Fibroblast of lung (primary cell): ENCODE data around the gene LEUTX. TPM values are rescaled to one million over a fixed set of nuclear protein-coding genes. Genes with fewer than 3 reads are reported as not detected.
"Not testable (repeated sequence)": the region's sequence is repeated elsewhere in the genome, so short reads cannot be mapped to it uniquely, and the experiment has no call there.

Source experiments
- DNase-seq, 2 donors: peaks; one replicate each; pipeline versions ENCODE4 v3.0.0 to v3.0.0-alpha.2; 2010; ENCODE audit warnings: low read depth in 2 of 2
- H2AFZ ChIP-seq: 2 replicates; pipeline ENCODE4 v1.5.1; 2012; ENCODE audit warnings: low read length, control low read depth, inconsistent platforms
- H3K27ac ChIP-seq: 2 replicates; pipeline ENCODE4 v1.5.1; 2011; ENCODE audit warnings: low read length, control low read depth; ENCODE audit not compliant: insufficient read depth
- H3K27me3 ChIP-seq: 2 replicates; pipeline ENCODE4 v1.5.1; 2011; ENCODE audit warnings: mild to moderate bottlenecking, low read length; ENCODE audit not compliant: control insufficient read depth, insufficient read depth
- H3K36me3 ChIP-seq: 2 replicates; pipeline ENCODE4 v1.5.1; 2011; ENCODE audit warnings: low read length; ENCODE audit not compliant: control insufficient read depth, insufficient read depth
- H3K4me1 ChIP-seq: 2 replicates; pipeline ENCODE4 v1.5.1; 2011; ENCODE audit warnings: low read length; ENCODE audit not compliant: control insufficient read depth, insufficient read depth; ENCODE audit errors: extremely low read depth
- H3K4me2 ChIP-seq: 2 replicates; pipeline ENCODE4 v1.5.1; 2011; ENCODE audit warnings: low read length, control low read depth; ENCODE audit not compliant: insufficient read depth; ENCODE audit errors: extremely low read depth
- H3K4me3 ChIP-seq, 4 experiments: fragments of 200-600 bp in 1 of 4; sonication (generic) in 1 of 4; replicated peaks in 1 of 4; 2 replicates each; pipeline ENCODE4 v1.5.1; 2011 to 2016; ENCODE audit warnings: low read length in 4 of 4, low read depth in 3 of 4, mild to moderate bottlenecking in 3 of 4, control low read depth in 2 of 4, inconsistent platforms in 1 of 4, mixed read lengths in 1 of 4; ENCODE audit not compliant: insufficient read depth in 1 of 4; ENCODE audit errors: control extremely low read depth in 1 of 4
- H3K79me2 ChIP-seq: 2 replicates; pipeline ENCODE4 v1.5.1; 2012; ENCODE audit warnings: mild to moderate bottlenecking, low read length, inconsistent platforms; ENCODE audit not compliant: control insufficient read depth, insufficient read depth
- H3K9ac ChIP-seq: 2 replicates; pipeline ENCODE4 v1.5.1; 2011; ENCODE audit warnings: mild to moderate bottlenecking, low read length, control low read depth; ENCODE audit not compliant: insufficient read depth
- H3K9me3 ChIP-seq: 2 replicates; pipeline ENCODE4 v1.5.1; 2012; ENCODE audit warnings: low read depth, low read length; ENCODE audit not compliant: control insufficient read depth, insufficient read depth
- H4K20me1 ChIP-seq: 2 replicates; pipeline ENCODE4 v1.5.1; 2011; ENCODE audit warnings: low read length; ENCODE audit not compliant: control insufficient read depth, insufficient read depth; ENCODE audit errors: extremely low read depth
- CTCF ChIP-seq, 2 donors: IDR thresholded peaks in 1 of 2; conservative IDR thresholded peaks in 1 of 2; 1 replicate in 1 of 2; 2 replicates in 1 of 2; pipeline ENCODE4 v1.5.1; 2011 to 2012; ENCODE audit warnings: low read length in 2 of 2, control low read depth in 1 of 2, inconsistent platforms in 1 of 2, low read depth in 1 of 2, mild to moderate bottlenecking in 1 of 2
- EZH2 ChIP-seq: IDR thresholded peaks from 2 replicates; pipeline ENCODE4 v1.5.1; 2012; ENCODE audit warnings: low read length, control low read depth, mild to moderate bottlenecking; ENCODE audit errors: missing control alignments
- polyA plus RNA-seq, 2 donors: library from polyadenylated mRNA; depleted of rRNA in 1 of 2; stranded (reverse) in 1 of 2; unstranded in 1 of 2; fragments of >200 nt; gene quantifications; 2 replicates each; pipeline ENCODE4 v1.2.1, GENCODE V29; 2011 to 2012; ENCODE audit warnings: missing spikeins in 1 of 2
- total RNA-seq: library from RNA; depleted of rRNA; stranded (reverse); fragments of >200 nt; gene quantifications from 2 replicates; pipeline ENCODE4 v1.2.1, GENCODE V29; 2014

The LEUTX gene
- total and polyA plus RNA-seq, 2 donors (not counting 1 experiment from before 2014, with no cell fraction given), result not detected

- Histone ChIP-seq H3K4me1 (no peaks in the 10 kb centered on the region), H4K20me1 (no peaks in the 10 kb centered on the region), H3K9ac (no peak overlapping the region), H3K4me2 (no peak overlapping the region), H3K27ac (no peak overlapping the region), H3K4me3 (no peak overlapping the region), H3K9me3 (no peaks in the 10 kb centered on the region), H3K79me2 (no peaks in the 10 kb centered on the region), H3K27me3 (no peaks in the 10 kb centered on the region), H2AFZ (no peak overlapping the region), H3K36me3 (no peaks in the 10 kb centered on the region)
- TF ChIP-seq CTCF (conservative IDR thresholded peaks at IDR 0.05 in 1 of 2, IDR thresholded peaks at IDR 0.05 in 1 of 2; ENCODE audit: low read depth in 1 of 2, low read length in 2 of 2), result no peak
- no peak for TF ChIP-seq EZH2
- no peak for DNase-seq
Observed at GRCh38 chr19:39813264-39813993, 34.8 kb downstream of the LEUTX start.

GRCh38 chr19:39814111-39814510 is 35.5 kb downstream of the LEUTX start:
- H3K79me2 ChIP-seq, H3K27me3 ChIP-seq, H3K9me3 ChIP-seq, H3K27ac ChIP-seq, H3K4me1 ChIP-seq, DNase-seq, H3K36me3 ChIP-seq, H2AFZ ChIP-seq, H3K9ac ChIP-seq, H4K20me1 ChIP-seq, H3K4me2 ChIP-seq, H3K4me3 ChIP-seq: not testable (repeated sequence)

- Histone ChIP-seq H3K4me3 (no peak overlapping the region), H3K9me3 (no peaks in the 10 kb centered on the region), H3K4me2 (no peak overlapping the region), H3K27ac (no peak overlapping the region), H3K27me3 (no peaks in the 10 kb centered on the region), H2AFZ (no peak overlapping the region), H3K9ac (no peak overlapping the region), H3K4me1 (no peaks in the 10 kb centered on the region), H4K20me1 (no peaks in the 10 kb centered on the region), H3K79me2 (no peaks in the 10 kb centered on the region), H3K36me3 (no peaks in the 10 kb centered on the region)
- no peak for TF ChIP-seq EZH2
- no peak for TF ChIP-seq CTCF (conservative IDR thresholded peaks at IDR 0.05 in 1 of 2, IDR thresholded peaks at IDR 0.05 in 1 of 2; ENCODE audit: low read depth in 1 of 2, low read length in 2 of 2)
- DNase-seq, result no peak
Observed at GRCh38 chr19:39814595-39814994, 35.9 kb downstream of the LEUTX start.
